WTC11 (cell line): ENCODE data around the gene SAP30BP. TPM values are rescaled to one million over a fixed set of nuclear protein-coding genes. Genes with fewer than 3 reads are reported as not detected.

Experiments
- ATAC-seq: fragments of 200-7000 bp; cut with Tn5 transposase; 2 replicates; pipeline ENCODE4 v1.10.0; 2021; ENCODE audit warnings: mild to moderate bottlenecking, moderate library complexity
- CTCF ChIA-PET: fragments of 300-600 bp; sonication (Branson Sonifier 250); formaldehyde crosslinking; loops from one replicate; lab custom pipeline; 2021; ENCODE audit warnings: antibody characterized with exemption; lab: Charles Lee
- POLR2A ChIA-PET: fragments of 350-600 bp; sonication (Branson Sonifier 250); formaldehyde crosslinking; loops from one replicate; lab custom pipeline; 2021; ENCODE audit warnings: antibody characterized with exemption; lab: Charles Lee
- DNase-seq: peaks from one replicate; pipeline ENCODE4 v3.0.0; 2021; ENCODE audit warnings: low spot score
- H3K27ac Mint-ChIP-seq: 2 replicates; pipeline ENCODE4 v1.8.0; 2021; ENCODE audit warnings: mixed read lengths
- H3K27me3 Mint-ChIP-seq: 2 replicates; pipeline ENCODE4 v1.8.0; 2021; ENCODE audit warnings: low read depth, mild to moderate bottlenecking, moderate library complexity, mixed read lengths
- H3K36me3 Mint-ChIP-seq: 2 replicates; pipeline ENCODE4 v1.8.0; 2021; ENCODE audit warnings: mixed read lengths
- H3K4me1 Mint-ChIP-seq: 2 replicates; pipeline ENCODE4 v1.8.0; 2022; ENCODE audit warnings: mixed read lengths
- H3K4me3 Mint-ChIP-seq: 2 replicates; pipeline ENCODE4 v1.8.0; 2021; ENCODE audit warnings: mild to moderate bottlenecking, moderate library complexity, mixed read lengths
- H3K9me3 Mint-ChIP-seq: 2 replicates; pipeline ENCODE4 v1.8.0; 2021; ENCODE audit warnings: mixed read lengths
- ELF4 ChIP-seq: sonication (generic); formaldehyde crosslinking; IDR thresholded peaks from 2 replicates; pipeline ENCODE4 v1.8.1; 2022; ENCODE audit warnings: low read depth, mild to moderate bottlenecking, moderate library complexity, missing genetic modification reagents
- ETV6 ChIP-seq: sonication (generic); formaldehyde crosslinking; IDR thresholded peaks from 2 replicates; pipeline ENCODE4 v1.8.1; 2022; ENCODE audit warnings: mild to moderate bottlenecking, missing genetic modification reagents
- FOXK1 ChIP-seq: sonication (generic); formaldehyde crosslinking; IDR thresholded peaks from 2 replicates; pipeline ENCODE4 v1.8.0; 2022; ENCODE audit warnings: mild to moderate bottlenecking, moderate library complexity, missing genetic modification reagents
- FOXP1 ChIP-seq: sonication (generic); formaldehyde crosslinking; IDR thresholded peaks from 2 replicates; pipeline ENCODE4 v1.8.0; 2022; ENCODE audit warnings: missing genetic modification reagents, mild to moderate bottlenecking, moderate library complexity, borderline replicate concordance
- HMGA2 ChIP-seq: fragments of 250-450 bp; sonication (Bioruptor Pico); IDR thresholded peaks from 2 replicates; pipeline ENCODE4 v1.4.0; 2021; ENCODE audit warnings: mild to moderate bottlenecking, moderate library complexity
- KAT7 ChIP-seq: sonication (generic); formaldehyde crosslinking; IDR thresholded peaks from 2 replicates; pipeline ENCODE4 v1.8.1; 2023; ENCODE audit warnings: missing genetic modification reagents, mild to moderate bottlenecking, borderline replicate concordance
- MYBL2 ChIP-seq: sonication (generic); formaldehyde crosslinking; IDR thresholded peaks from 2 replicates; pipeline ENCODE4 v1.8.1; 2023; ENCODE audit warnings: mild to moderate bottlenecking, moderate library complexity, missing genetic modification reagents
- NFE2L1 ChIP-seq: sonication (generic); formaldehyde crosslinking; IDR thresholded peaks from 2 replicates; pipeline ENCODE4 v1.8.1; 2023; ENCODE audit warnings: missing genetic modification reagents
- NFYB ChIP-seq: sonication (generic); formaldehyde crosslinking; conservative IDR thresholded peaks from 2 replicates; pipeline ENCODE4 v1.8.0; 2022; ENCODE audit warnings: low read depth, missing genetic modification reagents
- PRRX2 ChIP-seq: fragments of 250-450 bp; sonication (Bioruptor Pico); IDR thresholded peaks from 2 replicates; pipeline ENCODE4 v1.8.0; 2021; ENCODE audit warnings: mild to moderate bottlenecking
- SP1 ChIP-seq: sonication (generic); formaldehyde crosslinking; conservative IDR thresholded peaks from 2 replicates; pipeline ENCODE4 v1.8.1; 2022; ENCODE audit warnings: missing genetic modification reagents
- TCF7 ChIP-seq: sonication (generic); formaldehyde crosslinking; IDR thresholded peaks from 2 replicates; pipeline ENCODE4 v1.8.0; 2022; ENCODE audit warnings: mild to moderate bottlenecking, low read depth, missing genetic modification reagents, moderate library complexity
- ZNF138 ChIP-seq: sonication (generic); formaldehyde crosslinking; conservative IDR thresholded peaks from 2 replicates; pipeline ENCODE4 v1.8.1; 2022; ENCODE audit warnings: mild to moderate bottlenecking, moderate library complexity, missing genetic modification reagents
- ZNF232 ChIP-seq: sonication (generic); formaldehyde crosslinking; IDR thresholded peaks from 2 replicates; pipeline ENCODE4 v1.8.0; 2022; ENCODE audit warnings: mild to moderate bottlenecking, missing genetic modification reagents
- ZNF423 ChIP-seq: fragments of 250-450 bp; sonication (Bioruptor Pico); IDR thresholded peaks from 2 replicates; pipeline ENCODE4 v2.1.2; 2022; ENCODE audit warnings: mild to moderate bottlenecking, moderate library complexity
- total RNA-seq: library from RNA; stranded (reverse); gene quantifications from 3 replicates; pipeline ENCODE4 v1.2.3, GENCODE V29; 2021
- TF ChIP-seq, protein P1 (sequence below): sonication (generic); formaldehyde crosslinking; conservative IDR thresholded peaks from 2 replicates; pipeline ENCODE4 v1.8.1; 2023; ENCODE audit warnings: mild to moderate bottlenecking, low read depth, missing genetic modification reagents, moderate library complexity
- TF ChIP-seq, protein P2 (sequence below): sonication (generic); formaldehyde crosslinking; IDR thresholded peaks from 2 replicates; pipeline ENCODE4 v1.8.1; 2023; ENCODE audit warnings: mild to moderate bottlenecking, moderate library complexity, missing genetic modification reagents
- TF ChIP-seq, protein P3 (sequence below): fragments of 250-450 bp; sonication (Bioruptor Pico); IDR thresholded peaks from 2 replicates; pipeline ENCODE4 v1.9.0; 2021; ENCODE audit warnings: moderate library complexity, mild to moderate bottlenecking, inconsistent platforms, borderline replicate concordance
- TF ChIP-seq, protein P4 (sequence below): sonication (generic); formaldehyde crosslinking; IDR thresholded peaks from 2 replicates; pipeline ENCODE4 v1.8.1; 2023; ENCODE audit warnings: mild to moderate bottlenecking, missing genetic modification reagents
- TF ChIP-seq, protein P5 (sequence below): fragments of 250-450 bp; sonication (Bioruptor Pico); IDR thresholded peaks from 2 replicates; pipeline ENCODE4 v1.9.0; 2021; ENCODE audit warnings: mild to moderate bottlenecking
- TF ChIP-seq, protein P6 (sequence below): fragments of 250-450 bp; sonication (Bioruptor Pico); IDR thresholded peaks from 2 replicates; pipeline ENCODE4 v1.8.0; 2021; ENCODE audit warnings: mild to moderate bottlenecking
- TF ChIP-seq, protein P7 (sequence below): sonication (generic); formaldehyde crosslinking; IDR thresholded peaks from 2 replicates; pipeline ENCODE4 v1.8.0; 2022; ENCODE audit warnings: mild to moderate bottlenecking, missing genetic modification reagents

The SAP30BP gene
- total RNA-seq, 1 experiment from 2014 or later: 86.8 TPM

DNA sequence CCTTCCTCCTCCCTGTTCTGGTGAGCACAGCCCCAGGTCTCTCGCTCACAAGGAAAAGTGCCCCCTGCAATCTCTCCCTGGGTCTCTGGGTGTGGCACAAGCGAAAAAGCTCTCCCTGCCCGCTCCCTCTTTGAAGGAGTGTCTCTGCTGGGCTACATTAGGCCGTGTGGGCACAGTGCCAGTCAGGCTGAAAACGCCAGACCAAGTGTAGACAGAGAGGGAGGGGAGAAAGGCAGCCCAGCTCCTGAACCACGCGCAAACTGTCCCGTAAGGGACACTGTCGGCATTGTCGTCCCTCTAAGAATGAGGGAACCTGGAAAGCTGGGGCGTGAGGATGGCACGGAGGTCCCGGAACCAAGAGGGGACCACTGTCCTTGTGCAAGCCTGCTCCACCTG lies 30.0 kb upstream of the SAP30BP start:
- Mint-ChIP-seq H3K4me3 (no peak overlapping the region), H3K9me3 (no peaks in the 10 kb centered on the region), H3K27ac (no peak overlapping the region), H3K4me1 (peaks cover 12% of the 10 kb centered on the region), H3K36me3 (no peaks in the 10 kb centered on the region), H3K27me3 (no peaks in the 10 kb centered on the region)
- no peak for TF ChIP-seq ZNF232 (CRISPR knock-in tag)
- TF ChIP-seq FOXP1 (CRISPR knock-in tag): no peak
- no peak for TF ChIP-seq ZNF423
- no peak for TF ChIP-seq NFYB (CRISPR knock-in tag)
- TF ChIP-seq, protein P1, sequence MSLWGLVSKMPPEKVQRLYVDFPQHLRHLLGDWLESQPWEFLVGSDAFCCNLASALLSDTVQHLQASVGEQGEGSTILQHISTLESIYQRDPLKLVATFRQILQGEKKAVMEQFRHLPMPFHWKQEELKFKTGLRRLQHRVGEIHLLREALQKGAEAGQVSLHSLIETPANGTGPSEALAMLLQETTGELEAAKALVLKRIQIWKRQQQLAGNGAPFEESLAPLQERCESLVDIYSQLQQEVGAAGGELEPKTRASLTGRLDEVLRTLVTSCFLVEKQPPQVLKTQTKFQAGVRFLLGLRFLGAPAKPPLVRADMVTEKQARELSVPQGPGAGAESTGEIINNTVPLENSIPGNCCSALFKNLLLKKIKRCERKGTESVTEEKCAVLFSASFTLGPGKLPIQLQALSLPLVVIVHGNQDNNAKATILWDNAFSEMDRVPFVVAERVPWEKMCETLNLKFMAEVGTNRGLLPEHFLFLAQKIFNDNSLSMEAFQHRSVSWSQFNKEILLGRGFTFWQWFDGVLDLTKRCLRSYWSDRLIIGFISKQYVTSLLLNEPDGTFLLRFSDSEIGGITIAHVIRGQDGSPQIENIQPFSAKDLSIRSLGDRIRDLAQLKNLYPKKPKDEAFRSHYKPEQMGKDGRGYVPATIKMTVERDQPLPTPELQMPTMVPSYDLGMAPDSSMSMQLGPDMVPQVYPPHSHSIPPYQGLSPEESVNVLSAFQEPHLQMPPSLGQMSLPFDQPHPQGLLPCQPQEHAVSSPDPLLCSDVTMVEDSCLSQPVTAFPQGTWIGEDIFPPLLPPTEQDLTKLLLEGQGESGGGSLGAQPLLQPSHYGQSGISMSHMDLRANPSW (CRISPR knock-in tag): no peak
- TF ChIP-seq ELF4: no peak
- TF ChIP-seq NFE2L1 (CRISPR knock-in tag): no peak
- no peak for TF ChIP-seq ZNF138
- TF ChIP-seq, protein P2, sequence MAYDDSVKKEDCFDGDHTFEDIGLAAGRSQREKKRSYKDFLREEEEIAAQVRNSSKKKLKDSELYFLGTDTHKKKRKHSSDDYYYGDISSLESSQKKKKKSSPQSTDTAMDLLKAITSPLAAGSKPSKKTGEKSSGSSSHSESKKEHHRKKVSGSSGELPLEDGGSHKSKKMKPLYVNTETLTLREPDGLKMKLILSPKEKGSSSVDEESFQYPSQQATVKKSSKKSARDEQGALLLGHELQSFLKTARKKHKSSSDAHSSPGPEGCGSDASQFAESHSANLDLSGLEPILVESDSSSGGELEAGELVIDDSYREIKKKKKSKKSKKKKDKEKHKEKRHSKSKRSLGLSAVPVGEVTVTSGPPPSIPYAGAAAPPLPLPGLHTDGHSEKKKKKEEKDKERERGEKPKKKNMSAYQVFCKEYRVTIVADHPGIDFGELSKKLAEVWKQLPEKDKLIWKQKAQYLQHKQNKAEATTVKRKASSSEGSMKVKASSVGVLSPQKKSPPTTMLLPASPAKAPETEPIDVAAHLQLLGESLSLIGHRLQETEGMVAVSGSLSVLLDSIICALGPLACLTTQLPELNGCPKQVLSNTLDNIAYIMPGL (CRISPR knock-in tag): no peak
- TF ChIP-seq SP1 (CRISPR knock-in tag): no peak
- no peak for DNase-seq
- no peak for ATAC-seq
- POLR2A ChIA-PET: interaction anchor here (1.5 kb wide), 1 partner anchor 36 kb away, joined by 3 read pairs; no protein-coding TSS in a partner anchor
- CTCF ChIA-PET: interaction anchor here (0.7 to 11.9 kb wide), 8 partner anchors 15 to 193 kb away, joined by 3 to 456 read pairs (median 8); a partner anchor contains a TSS

DNA sequence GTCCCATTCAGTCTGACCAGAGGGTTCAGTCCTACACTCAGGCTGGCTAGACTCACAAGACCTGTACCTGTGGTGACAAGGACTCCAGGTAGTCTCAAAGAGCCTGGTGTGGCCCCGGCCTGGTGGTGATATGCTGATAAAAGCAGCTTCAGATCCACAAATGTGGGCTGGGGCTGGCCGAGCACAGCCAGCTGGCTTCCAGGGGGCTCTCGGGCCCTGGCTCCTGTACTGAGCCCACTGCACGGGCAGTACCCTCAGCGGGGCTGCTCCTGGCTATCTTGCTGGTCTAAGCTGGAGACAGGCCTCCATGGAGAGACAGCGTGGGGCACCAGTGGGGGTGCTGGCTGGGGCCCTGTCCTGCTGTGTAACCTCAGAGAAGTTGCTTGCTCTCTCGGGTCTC lies 29.6 kb upstream of the SAP30BP start:
- no peak overlapping the region for H3K27ac Mint-ChIP-seq
- TF ChIP-seq HMGA2 (CRISPR knock-in tag) (no peak), PRRX2 (CRISPR knock-in tag) (no peak), TCF7 (CRISPR knock-in tag) (no peak), NFE2L1 (CRISPR knock-in tag) (no peak), MYBL2 (no peak), ETV6 (CRISPR knock-in tag) (no peak), FOXK1 (CRISPR knock-in tag) (no peak), KAT7 (CRISPR knock-in tag) (no peak)
- TF ChIP-seq, protein P3, sequence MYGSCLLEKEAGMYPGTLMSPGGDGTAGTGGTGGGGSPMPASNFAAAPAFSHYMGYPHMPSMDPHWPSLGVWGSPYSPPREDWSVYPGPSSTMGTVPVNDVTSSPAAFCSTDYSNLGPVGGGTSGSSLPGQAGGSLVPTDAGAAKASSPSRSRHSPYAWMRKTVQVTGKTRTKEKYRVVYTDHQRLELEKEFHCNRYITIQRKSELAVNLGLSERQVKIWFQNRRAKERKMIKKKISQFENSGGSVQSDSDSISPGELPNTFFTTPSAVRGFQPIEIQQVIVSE (CRISPR knock-in tag): no peak
- TF ChIP-seq, protein P4, sequence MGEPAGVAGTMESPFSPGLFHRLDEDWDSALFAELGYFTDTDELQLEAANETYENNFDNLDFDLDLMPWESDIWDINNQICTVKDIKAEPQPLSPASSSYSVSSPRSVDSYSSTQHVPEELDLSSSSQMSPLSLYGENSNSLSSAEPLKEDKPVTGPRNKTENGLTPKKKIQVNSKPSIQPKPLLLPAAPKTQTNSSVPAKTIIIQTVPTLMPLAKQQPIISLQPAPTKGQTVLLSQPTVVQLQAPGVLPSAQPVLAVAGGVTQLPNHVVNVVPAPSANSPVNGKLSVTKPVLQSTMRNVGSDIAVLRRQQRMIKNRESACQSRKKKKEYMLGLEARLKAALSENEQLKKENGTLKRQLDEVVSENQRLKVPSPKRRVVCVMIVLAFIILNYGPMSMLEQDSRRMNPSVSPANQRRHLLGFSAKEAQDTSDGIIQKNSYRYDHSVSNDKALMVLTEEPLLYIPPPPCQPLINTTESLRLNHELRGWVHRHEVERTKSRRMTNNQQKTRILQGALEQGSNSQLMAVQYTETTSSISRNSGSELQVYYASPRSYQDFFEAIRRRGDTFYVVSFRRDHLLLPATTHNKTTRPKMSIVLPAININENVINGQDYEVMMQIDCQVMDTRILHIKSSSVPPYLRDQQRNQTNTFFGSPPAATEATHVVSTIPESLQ (CRISPR knock-in tag): no peak
- TF ChIP-seq, protein P5, sequence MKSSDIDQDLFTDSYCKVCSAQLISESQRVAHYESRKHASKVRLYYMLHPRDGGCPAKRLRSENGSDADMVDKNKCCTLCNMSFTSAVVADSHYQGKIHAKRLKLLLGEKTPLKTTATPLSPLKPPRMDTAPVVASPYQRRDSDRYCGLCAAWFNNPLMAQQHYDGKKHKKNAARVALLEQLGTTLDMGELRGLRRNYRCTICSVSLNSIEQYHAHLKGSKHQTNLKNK (CRISPR knock-in tag): no peak
- TF ChIP-seq, protein P6, sequence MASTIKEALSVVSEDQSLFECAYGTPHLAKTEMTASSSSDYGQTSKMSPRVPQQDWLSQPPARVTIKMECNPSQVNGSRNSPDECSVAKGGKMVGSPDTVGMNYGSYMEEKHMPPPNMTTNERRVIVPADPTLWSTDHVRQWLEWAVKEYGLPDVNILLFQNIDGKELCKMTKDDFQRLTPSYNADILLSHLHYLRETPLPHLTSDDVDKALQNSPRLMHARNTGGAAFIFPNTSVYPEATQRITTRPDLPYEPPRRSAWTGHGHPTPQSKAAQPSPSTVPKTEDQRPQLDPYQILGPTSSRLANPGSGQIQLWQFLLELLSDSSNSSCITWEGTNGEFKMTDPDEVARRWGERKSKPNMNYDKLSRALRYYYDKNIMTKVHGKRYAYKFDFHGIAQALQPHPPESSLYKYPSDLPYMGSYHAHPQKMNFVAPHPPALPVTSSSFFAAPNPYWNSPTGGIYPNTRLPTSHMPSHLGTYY (CRISPR knock-in tag): no peak
- TF ChIP-seq, protein P7, sequence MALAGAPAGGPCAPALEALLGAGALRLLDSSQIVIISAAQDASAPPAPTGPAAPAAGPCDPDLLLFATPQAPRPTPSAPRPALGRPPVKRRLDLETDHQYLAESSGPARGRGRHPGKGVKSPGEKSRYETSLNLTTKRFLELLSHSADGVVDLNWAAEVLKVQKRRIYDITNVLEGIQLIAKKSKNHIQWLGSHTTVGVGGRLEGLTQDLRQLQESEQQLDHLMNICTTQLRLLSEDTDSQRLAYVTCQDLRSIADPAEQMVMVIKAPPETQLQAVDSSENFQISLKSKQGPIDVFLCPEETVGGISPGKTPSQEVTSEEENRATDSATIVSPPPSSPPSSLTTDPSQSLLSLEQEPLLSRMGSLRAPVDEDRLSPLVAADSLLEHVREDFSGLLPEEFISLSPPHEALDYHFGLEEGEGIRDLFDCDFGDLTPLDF (CRISPR knock-in tag): no peak
- TF ChIP-seq, protein P1 (CRISPR knock-in tag): no peak

More for the DNA sequence above, 29.6 kb upstream of the SAP30BP start:
- H3K9me3 Mint-ChIP-seq: no peaks in the 10 kb centered on the region
- ChIA-PET POLR2A (interaction anchor here (1.5 kb wide), 1 partner anchor 36 kb away, joined by 3 read pairs; no protein-coding TSS in a partner anchor), CTCF (interaction anchor here (0.9 to 11.9 kb wide), 7 partner anchors 14 to 193 kb away, joined by 3 to 456 read pairs (median 9); a partner anchor contains a TSS)
- no peaks in the 10 kb centered on the region for H3K27me3 Mint-ChIP-seq
- H3K4me1 Mint-ChIP-seq: peaks cover 16% of the 10 kb centered on the region
- no peak overlapping the region for H3K4me3 Mint-ChIP-seq
- no peaks in the 10 kb centered on the region for H3K36me3 Mint-ChIP-seq
- ATAC-seq (no peak), DNase-seq (no peak)
